IPS-NIHi7 (cell line): ENCODE data around the gene DNAJA2.
"Not testable (repeated sequence)": the region's sequence is repeated elsewhere in the genome, so short reads cannot be mapped to it uniquely, and the experiment has no call there.

Experiments used
- DNase-seq: peaks from one replicate; pipeline ENCODE4 v3.0.0; 2012; ENCODE audit warnings: mixed read lengths; ENCODE audit errors: extremely low spot score

DNAJA2 gene

GRCh38 chr16:46975165-46975564 is 1.7 kb upstream of the DNAJA2 start:
- DNase-seq, result no peak

GRCh38 chr16:46974352-46974751 is 878 bp upstream of the DNAJA2 start:
- DNase-seq, result no peak

- DNase-seq, result no peak
Observed at GRCh38 chr16:46973996-46974324, 486 bp upstream of the DNAJA2 start.

- DNase-seq, result peak; percentile 81
Observed at GRCh38 chr16:46972429-46973206, 856 bp downstream of the DNAJA2 start.

- DNase-seq, result no peak
Observed at GRCh38 chr16:46971271-46971670, 2.2 kb downstream of the DNAJA2 start.

GRCh38 chr16:46970089-46970488 is 3.4 kb downstream of the DNAJA2 start:
- DNase-seq, result no peak

GRCh38 chr16:46968063-46968435 is 5.4 kb downstream of the DNAJA2 start:
- no peak for DNase-seq

- no peak for DNase-seq
Observed at GRCh38 chr16:46962629-46963028, 10.8 kb downstream of the DNAJA2 start.

- no peak for DNase-seq
Observed at GRCh38 chr16:46961373-46962353, 11.8 kb downstream of the DNAJA2 start.

GRCh38 chr16:46954562-46954961 is 18.9 kb downstream of the DNAJA2 start:
- DNase-seq, result no peak

- no peak for DNase-seq
Observed at GRCh38 chr16:46950009-46950408, 23.5 kb downstream of the DNAJA2 start.

- no peak for DNase-seq
Observed at GRCh38 chr16:46949241-46949892, 24.1 kb downstream of the DNAJA2 start.

- DNase-seq, result no peak
Observed at GRCh38 chr16:46948548-46949166, 24.8 kb downstream of the DNAJA2 start.

- DNase-seq, result peak; percentile 48
Observed at GRCh38 chr16:46947900-46948547, 25.4 kb downstream of the DNAJA2 start.

GRCh38 chr16:46944713-46945112 is 28.8 kb downstream of the DNAJA2 start:
- not testable (repeated sequence) for DNase-seq

GRCh38 chr16:46937536-46937935 is 35.9 kb downstream of the DNAJA2 start:
- DNase-seq, result no peak

- peak; percentile 67 for DNase-seq
Observed at GRCh38 chr16:46932802-46933201, 40.7 kb downstream of the DNAJA2 start.

GRCh38 chr16:46930861-46931260 is 42.6 kb downstream of the DNAJA2 start:
- no peak for DNase-seq

GRCh38 chr16:46929378-46930332 is 43.8 kb downstream of the DNAJA2 start:
- peak; percentile 94 for DNase-seq

- no peak for DNase-seq
Observed at GRCh38 chr16:46928811-46929210, 44.7 kb downstream of the DNAJA2 start.
